GM12891 (cell line): ENCODE measurements around the gene IRX4.

ENCODE experiments used
- POLR2A ChIP-seq: IDR thresholded peaks from 2 replicates; pipeline ENCODE4 v1.6.1; 2011; ENCODE audit warnings: low read depth, low read length, control low read depth
- POLR2AphosphoS5 ChIP-seq: IDR thresholded peaks from 2 replicates; pipeline ENCODE4 v1.6.1; 2011; ENCODE audit warnings: low read depth, low read length, control low read depth
- POU2F2 ChIP-seq: IDR thresholded peaks from 2 replicates; pipeline ENCODE4 v1.6.1; 2011; ENCODE audit warnings: low read depth, mild to moderate bottlenecking, control low read depth, low read length, moderate library complexity
- SPI1 ChIP-seq: IDR thresholded peaks from 2 replicates; pipeline ENCODE4 v1.6.1; 2011; ENCODE audit warnings: low read depth, low read length, control low read depth
- TAF1 ChIP-seq: IDR thresholded peaks from 2 replicates; pipeline ENCODE4 v1.6.1; 2011; ENCODE audit warnings: low read depth, low read length, control low read depth

- TF ChIP-seq POLR2A (no peak), TAF1 (no peak), POLR2AphosphoS5 (no peak), POU2F2 (no peak), SPI1 (no peak)
Measured at GRCh38 chr5:1840071-1840547, 42.6 kb downstream of the IRX4 start.
